NCI-H146 treated with DMSO at 0.1 percent for 48 hours (cell line): ENCODE measurements around the gene LGALS7.

Experiments
- DNase-seq: peaks from one replicate; lab custom pipeline; 2025; ENCODE audit not compliant: unreplicated experiment; lab: John Stamatoyannopoulos, UW

LGALS7 gene

GRCh38 chr19:38741670-38742069 lies 31.6 kb downstream of the LGALS7 start:
- DNase-seq: no peak

- no peak for DNase-seq
Observed at GRCh38 chr19:38740932-38741331, 32.4 kb downstream of the LGALS7 start.

- DNase-seq: no peak
Observed at GRCh38 chr19:38740257-38740592, 33.1 kb downstream of the LGALS7 start.

GRCh38 chr19:38739440-38740256 lies 33.7 kb downstream of the LGALS7 start:
- no peak for DNase-seq

- DNase-seq: no peak
Observed at GRCh38 chr19:38737921-38738737, 35.2 kb downstream of the LGALS7 start.

GRCh38 chr19:38737281-38737865 lies 35.9 kb downstream of the LGALS7 start:
- no peak for DNase-seq

GRCh38 chr19:38736413-38737280 lies 36.7 kb downstream of the LGALS7 start:
- DNase-seq: peak; percentile 47

- DNase-seq: no peak
Observed at GRCh38 chr19:38736036-38736412, 37.3 kb downstream of the LGALS7 start.

GRCh38 chr19:38735257-38735686 lies 38.0 kb downstream of the LGALS7 start:
- DNase-seq: peak; percentile 10

GRCh38 chr19:38734426-38735256 lies 38.7 kb downstream of the LGALS7 start:
- DNase-seq: no peak

- DNase-seq: no peak
Observed at GRCh38 chr19:38734176-38734425, 39.2 kb downstream of the LGALS7 start.

- no peak for DNase-seq
Observed at GRCh38 chr19:38733493-38734175, 39.7 kb downstream of the LGALS7 start.

- no peak for DNase-seq
Observed at GRCh38 chr19:38733241-38733492, 40.1 kb downstream of the LGALS7 start.

- no peak for DNase-seq
Observed at GRCh38 chr19:38731654-38732301, 41.5 kb downstream of the LGALS7 start.

- no peak for DNase-seq
Observed at GRCh38 chr19:38730731-38731589, 42.4 kb downstream of the LGALS7 start.

GRCh38 chr19:38730470-38730730 lies 42.9 kb downstream of the LGALS7 start:
- DNase-seq: no peak

GRCh38 chr19:38729653-38730469 lies 43.5 kb downstream of the LGALS7 start:
- DNase-seq: peak; percentile 10
